ENCODE measurements around the gene INO80C. TPM values are rescaled to one million over a fixed set of nuclear protein-coding genes. Genes with fewer than 3 reads are reported as not detected.

Gene INO80C
- total RNA-seq, 4 donors from 2014 or later: 13.2 to 30.1 (median 17.9) TPM

- no peak for DNase-seq
- TF ChIP-seq POLR2A (IDR thresholded peaks at IDR 0.05) (no peak), CTCF (IDR thresholded peaks at IDR 0.05) (no peak)
- peaks cover 0 to 17% (median 0%) of the 10 kb centered on the region in 3 donors for H3K4me1 ChIP-seq
- H3K4me3 ChIP-seq: no peak overlapping the region
- H3K36me3 ChIP-seq: peaks cover 0 to 63% (median 0%) of the 10 kb centered on the region in 3 donors
- H3K27ac ChIP-seq: no peak overlapping the region
- H3K27me3 ChIP-seq: no peaks in the 10 kb centered on the region
- no peaks in the 10 kb centered on the region for H3K9me3 ChIP-seq
- 62 to 75% methylated on average over 3 of the region's 3 CpGs for WGBS, 2 donors
- intact Hi-C loops (cut with DNase I): no loop called here
Observed at GRCh38 chr18:35469725-35470124, 28.0 kb downstream of the INO80C start.

- DNase-seq: no peak
- Histone ChIP-seq H3K27ac (no peak overlapping the region), H3K4me1 (peaks cover 0 to 17% (median 0%) of the 10 kb centered on the region in 3 donors), H3K9me3 (no peaks in the 10 kb centered on the region), H3K4me3 (no peak overlapping the region), H3K36me3 (peaks cover 0 to 56% (median 0%) of the 10 kb centered on the region in 3 donors), H3K27me3 (no peaks in the 10 kb centered on the region)
- TF ChIP-seq CTCF (IDR thresholded peaks at IDR 0.05) (no peak), POLR2A (IDR thresholded peaks at IDR 0.05) (no peak)
- WGBS, 2 donors: 91 to 95% methylated on average over 2 of the region's 2 CpGs
- intact Hi-C loops (cut with DNase I): no loop called here
Observed at GRCh38 chr18:35468711-35469110, 29.0 kb downstream of the INO80C start.

- H3K4me1 ChIP-seq: peaks cover 0 to 23% (median 0%) of the 10 kb centered on the region in 3 donors
- no peak overlapping the region for H3K4me3 ChIP-seq
- intact Hi-C loops (cut with DNase I): no loop called here
- no peaks in the 10 kb centered on the region for H3K27me3 ChIP-seq
- no peaks in the 10 kb centered on the region for H3K9me3 ChIP-seq
- H3K36me3 ChIP-seq: peaks cover 0 to 45% (median 0%) of the 10 kb centered on the region in 3 donors
- 79 to 80% methylated on average over 1 to 3 of the region's 4 CpGs for WGBS, 2 donors
- H3K27ac ChIP-seq: no peak overlapping the region
- no peak for TF ChIP-seq POLR2A (IDR thresholded peaks at IDR 0.05)
- no peak for TF ChIP-seq CTCF (IDR thresholded peaks at IDR 0.05)
- no peak for DNase-seq
Observed at GRCh38 chr18:35467624-35468016, 30.1 kb downstream of the INO80C start.

GRCh38 chr18:35466815-35467623, 30.7 kb downstream of the INO80C start:
- no peak for TF ChIP-seq POLR2A (IDR thresholded peaks at IDR 0.05)
- TF ChIP-seq CTCF (IDR thresholded peaks at IDR 0.05): no peak

GRCh38 chr18:35466334-35466733, 31.4 kb downstream of the INO80C start:
- Histone ChIP-seq H3K36me3 (peaks cover 0 to 41% (median 0%) of the 10 kb centered on the region in 3 donors), H3K9me3 (no peaks in the 10 kb centered on the region), H3K4me1 (peaks cover 0 to 34% (median 3%) of the 10 kb centered on the region in 3 donors), H3K27me3 (no peaks in the 10 kb centered on the region), H3K27ac (peak overlapping the region in 1 of 4 donors; percentile 56), H3K4me3 (no peak overlapping the region)
- intact Hi-C loops (cut with DNase I): no loop called here
- no peak for TF ChIP-seq POLR2A (IDR thresholded peaks at IDR 0.05)
- no peak for TF ChIP-seq CTCF (IDR thresholded peaks at IDR 0.05)
- 75 to 100% methylated on average over 3 to 5 of the region's 6 CpGs for WGBS, 2 donors
- no peak for DNase-seq

More at GRCh38 chr18:35466815-35467623, 30.7 kb downstream of the INO80C start:
- no peak for DNase-seq
- H3K4me3 ChIP-seq: no peak overlapping the region
- no peaks in the 10 kb centered on the region for H3K27me3 ChIP-seq
- H3K36me3 ChIP-seq: peaks cover 0 to 42% (median 0%) of the 10 kb centered on the region in 3 donors
- 60 to 63% methylated on average over 5 of the region's 11 CpGs for WGBS, 2 donors
- H3K27ac ChIP-seq: peak overlapping the region in 1 of 4 donors; percentile 56
- H3K9me3 ChIP-seq: no peaks in the 10 kb centered on the region
- peaks cover 0 to 29% (median 0%) of the 10 kb centered on the region in 3 donors for H3K4me1 ChIP-seq
- intact Hi-C loops (cut with DNase I): no loop called here

Measured in esophagus squamous epithelium (tissue), 5 donors.